HG03439 (cell line): ENCODE measurements around the gene ASB2.

ENCODE experiments used
- ATAC-seq: cut with Tn5 transposase; IDR thresholded peaks from one replicate; pipeline ENCODE4 v1.9.1; 2021; ENCODE audit warnings: mild to moderate bottlenecking, moderate library complexity; ENCODE audit not compliant: unreplicated experiment

Gene ASB2

GRCh38 chr14:94001016-94001415, 24.6 kb upstream of the ASB2 start:
- no peak for ATAC-seq

GRCh38 chr14:94000267-94000666, 23.9 kb upstream of the ASB2 start:
- no peak for ATAC-seq

- no peak for ATAC-seq
Measured at GRCh38 chr14:93999573-93999972, 23.2 kb upstream of the ASB2 start.

- ATAC-seq = no peak
Measured at GRCh38 chr14:93998871-93999403, 22.6 kb upstream of the ASB2 start.

- ATAC-seq = no peak
Measured at GRCh38 chr14:93997916-93998870, 21.8 kb upstream of the ASB2 start.

- no peak for ATAC-seq
Measured at GRCh38 chr14:93997082-93997481, 20.7 kb upstream of the ASB2 start, which contains the start of gene CCDC197. Gene CCDC197 (plus strand): TSS chr14:93997301. CDS start chr14:93998132, 831 bp downstream.

GRCh38 chr14:93996130-93996695, 19.8 kb upstream of the ASB2 start:
- ATAC-seq = no peak

- ATAC-seq = no peak
Measured at GRCh38 chr14:93994919-93995682, 18.7 kb upstream of the ASB2 start.

- ATAC-seq = no peak
Measured at GRCh38 chr14:93993382-93993781, 17.0 kb upstream of the ASB2 start.

- ATAC-seq = no peak
Measured at GRCh38 chr14:93991649-93992048, 15.3 kb upstream of the ASB2 start.

GRCh38 chr14:93991212-93991611, 14.8 kb upstream of the ASB2 start:
- ATAC-seq = no peak

GRCh38 chr14:93989939-93990338, 13.6 kb upstream of the ASB2 start:
- no peak for ATAC-seq

- ATAC-seq = no peak
Measured at GRCh38 chr14:93987815-93988476, 11.6 kb upstream of the ASB2 start.

GRCh38 chr14:93987376-93987775, 11.0 kb upstream of the ASB2 start:
- ATAC-seq = no peak

- no peak for ATAC-seq
Measured at GRCh38 chr14:93986955-93987354, 10.6 kb upstream of the ASB2 start.

GRCh38 chr14:93984987-93985410, 8.6 kb upstream of the ASB2 start:
- ATAC-seq = no peak

GRCh38 chr14:93984070-93984469, 7.7 kb upstream of the ASB2 start:
- no peak for ATAC-seq

- ATAC-seq = no peak
Measured at GRCh38 chr14:93982230-93983007, 6.0 kb upstream of the ASB2 start.

- no peak for ATAC-seq
Measured at GRCh38 chr14:93981316-93982229, 5.2 kb upstream of the ASB2 start.
